ENCODE data around the gene PLA2G6. TPM values are rescaled to one million over a fixed set of nuclear protein-coding genes. Genes with fewer than 3 reads are reported as not detected.

The PLA2G6 gene
- total RNA-seq, 2 experiments from 2014 or later: 54.0 to 57.3 TPM

DNA sequence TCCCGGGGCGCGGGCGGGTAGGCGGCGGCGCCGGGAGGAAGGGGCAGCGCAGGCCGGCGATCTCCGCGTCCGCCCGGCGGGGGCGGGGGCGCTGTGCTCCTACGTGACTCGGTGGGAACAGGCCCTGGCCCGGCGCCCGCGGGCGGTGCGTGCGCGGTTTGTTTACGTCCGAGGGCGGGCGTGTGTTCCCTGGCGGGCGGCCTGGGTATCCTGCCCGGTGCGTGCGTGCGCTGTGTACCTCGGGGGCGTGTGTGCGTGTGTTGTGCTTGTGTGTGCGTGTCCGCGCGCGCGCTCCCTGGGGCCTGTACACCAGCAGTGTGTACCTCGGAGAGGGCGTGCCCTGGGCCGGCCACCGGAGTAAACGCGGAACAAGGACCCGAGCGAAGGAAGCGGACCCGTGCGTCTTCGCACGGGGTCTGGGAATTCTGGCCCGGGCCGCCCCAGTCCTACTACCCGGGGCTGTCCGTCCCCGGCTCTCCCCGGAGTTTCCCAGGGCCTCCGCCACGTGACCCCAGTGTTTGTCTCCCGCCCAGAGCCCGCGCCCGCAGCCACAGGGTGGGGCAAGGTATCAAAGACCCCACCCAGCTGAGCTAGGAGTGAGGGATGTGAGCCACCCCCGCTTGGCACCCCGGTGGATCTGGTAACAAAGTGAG is 20.9 kb upstream of the PLA2G6 start:
- no peaks in the 10 kb centered on the region for H3K9me3 Mint-ChIP-seq (ENCODE audit: low read depth)
- ATAC-seq (peak; percentile 40), DNase-seq (peak; percentile 78)
- ChIA-PET CTCF (interaction anchor here (0.5 to 1.6 kb wide), 3 partner anchors 8 to 150 kb away, joined by 3 to 6 read pairs (median 4); no protein-coding TSS in a partner anchor), POLR2A (interaction anchor here (0.6 to 1.8 kb wide), 2 partner anchors 21 to 116 kb away, joined by 7 to 10 read pairs; partner anchors contain the start of gene PLA2G6)
- peaks cover 30% of the 10 kb centered on the region for H3K4me1 Mint-ChIP-seq
- peak overlapping the region; percentile 70 for H3K27ac Mint-ChIP-seq
- intact Hi-C loops (cut with DNase I, micrococcal nuclease): loop anchor here (1.0 to 10.0 kb wide), 8 partner anchors 12 to 952 kb away; partner anchors contain the start of genes CBX7 (in 1 of the 2), CBY1 (in 1 of the 2), FAM227A (in 1 of the 2) and PICK1 (in 1 of the 2)
- no peaks in the 10 kb centered on the region for H3K36me3 Mint-ChIP-seq (ENCODE audit: low read depth)
- peak overlapping the region; percentile 81 for H3K4me3 Mint-ChIP-seq
- H3K27me3 Mint-ChIP-seq: no peaks in the 10 kb centered on the region

DNA sequence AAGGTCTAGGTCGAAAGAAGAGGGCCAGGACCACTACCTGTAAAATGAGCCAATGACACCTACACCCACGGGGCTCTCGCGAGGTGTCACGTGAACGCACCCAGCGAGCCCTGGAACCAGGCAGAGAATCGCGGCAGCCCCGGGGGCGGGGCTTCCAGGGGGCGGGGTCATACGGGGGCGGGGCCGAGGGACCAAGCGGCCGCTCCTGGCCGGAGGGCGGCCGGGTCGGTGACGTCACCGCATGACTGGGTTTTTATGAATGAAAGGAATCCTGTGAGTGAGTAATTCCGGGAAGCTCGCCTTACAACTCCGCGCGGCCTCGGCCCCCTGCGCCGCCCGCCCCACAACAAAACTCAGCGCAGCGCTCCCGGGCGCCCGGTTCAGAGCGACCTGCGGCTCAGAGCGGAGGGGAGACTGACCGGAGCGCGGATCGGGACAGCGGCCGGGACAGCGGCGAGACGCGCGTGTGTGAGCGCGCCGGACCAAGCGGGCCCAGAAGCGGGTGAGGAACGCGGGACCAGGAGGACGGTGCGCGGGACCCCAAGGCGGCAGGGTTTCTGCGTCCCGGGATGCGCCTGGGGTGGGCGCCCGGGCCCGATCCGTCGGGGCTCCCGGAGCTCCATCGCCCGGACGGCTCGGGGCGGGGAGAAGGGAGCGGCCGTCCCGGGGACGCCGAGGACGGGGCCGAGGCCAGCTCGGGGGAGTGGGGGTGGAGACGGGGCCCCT is 20.2 kb upstream of the PLA2G6 start, which contains the start of gene MAFF:
TSS of gene MAFF (plus strand) at position 284 of the 726 bp plus-strand sequence. CDS start 11,860 bp downstream, outside the sequence.
- CTCF ChIA-PET: interaction anchor here (0.6 to 1.6 kb wide), 3 partner anchors 23 to 542 kb away, joined by 3 to 6 read pairs (median 3); no protein-coding TSS in a partner anchor
- peak within 1 kb of the TSS; percentile 86 for H3K27ac Mint-ChIP-seq
- no peaks in the 10 kb centered on the region for H3K36me3 Mint-ChIP-seq (ENCODE audit: low read depth)
- DNase-seq (peak; percentile 97), ATAC-seq (peak; percentile 72)
- peaks cover 30% of the 10 kb centered on the region for H3K4me1 Mint-ChIP-seq
- POLR2A ChIA-PET: interaction anchor here (0.6 to 1.8 kb wide), 2 partner anchors 20 to 116 kb away, joined by 7 to 10 read pairs; partner anchors contain the start of gene PLA2G6
- no peaks in the 10 kb centered on the region for H3K9me3 Mint-ChIP-seq (ENCODE audit: low read depth)
- no peaks in the 10 kb centered on the region for H3K27me3 Mint-ChIP-seq
- peak within 1 kb of the TSS; percentile 82 for H3K4me3 Mint-ChIP-seq
- intact Hi-C loops (cut with DNase I, micrococcal nuclease): loop anchor here (1.0 to 10.0 kb wide), 14 partner anchors 12 to 953 kb away; partner anchors contain the start of genes PICK1 (in 2 of the 2), ANKRD54 (in 1 of the 2), CBX7 (in 1 of the 2) and CBY1 (in 1 of the 2)

DNA sequence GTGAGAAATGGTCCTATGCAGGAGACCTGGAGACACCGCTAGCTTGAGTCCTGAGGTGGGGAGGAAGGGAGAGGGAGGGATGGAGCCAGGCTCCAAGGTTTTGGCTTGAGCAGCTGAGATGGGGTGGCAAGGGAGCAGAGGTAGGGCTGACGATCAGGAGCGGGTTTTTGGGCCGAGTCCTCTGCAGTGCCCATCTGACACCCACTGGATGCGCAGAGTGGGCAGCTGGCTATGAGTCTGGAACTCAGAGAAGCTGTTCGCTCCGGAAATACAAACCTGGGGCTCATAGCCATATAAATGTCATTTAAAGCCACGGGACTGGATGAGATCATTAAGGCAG is 19.7 kb upstream of the PLA2G6 start:
- intact Hi-C loops (cut with DNase I, micrococcal nuclease): loop anchor here (1.0 to 10.0 kb wide), 11 partner anchors 20 to 953 kb away; partner anchors contain the start of genes ANKRD54 (in 1 of the 2), CBX7 (in 1 of the 2), CSNK1E (in 1 of the 2) and DDX17 (in 1 of the 2)
- Mint-ChIP-seq H3K27ac (peak overlapping the region; percentile 86), H3K4me3 (peak overlapping the region; percentile 82), H3K9me3 (ENCODE audit: low read depth) (no peaks in the 10 kb centered on the region), H3K27me3 (no peaks in the 10 kb centered on the region), H3K4me1 (peaks cover 30% of the 10 kb centered on the region), H3K36me3 (ENCODE audit: low read depth) (no peaks in the 10 kb centered on the region)
- ATAC-seq: no peak
- no peak for DNase-seq
- ChIA-PET POLR2A (interaction anchor here (1.0 to 1.8 kb wide), 2 partner anchors 9 to 20 kb away, joined by 3 to 10 read pairs; partner anchors contain the start of gene PLA2G6), CTCF (interaction anchor here (0.6 to 1.6 kb wide), 4 partner anchors 22 to 574 kb away, joined by 3 to 6 read pairs (median 3); no protein-coding TSS in a partner anchor)

- Mint-ChIP-seq H3K27me3 (no peaks in the 10 kb centered on the region), H3K27ac (no peak overlapping the region), H3K4me3 (no peak overlapping the region), H3K9me3 (ENCODE audit: low read depth) (no peaks in the 10 kb centered on the region), H3K36me3 (ENCODE audit: low read depth) (no peaks in the 10 kb centered on the region), H3K4me1 (peaks cover 30% of the 10 kb centered on the region)
- intact Hi-C loops (cut with DNase I, micrococcal nuclease): loop anchor here (2.0 to 10.0 kb wide), 5 partner anchors 72 to 955 kb away; partner anchors contain the start of genes CBX7 (in 1 of the 2), DDX17 (in 1 of the 2) and TMEM184B (in 1 of the 2)
- ATAC-seq (no peak), DNase-seq (no peak)
- ChIA-PET CTCF (no interaction called here), POLR2A (interaction anchor here (1.0 kb wide), 1 partner anchor 7 kb away, joined by 3 read pairs; no protein-coding TSS in a partner anchor)
Measured at GRCh38 chr22:38199826-38200559, 18.4 kb upstream of the PLA2G6 start.

GRCh38 chr22:38196791-38197419 is 15.3 kb upstream of the PLA2G6 start:
- Mint-ChIP-seq H3K4me3 (no peak overlapping the region), H3K36me3 (ENCODE audit: low read depth) (no peaks in the 10 kb centered on the region), H3K27me3 (peaks cover 2% of the 10 kb centered on the region), H3K9me3 (ENCODE audit: low read depth) (no peaks in the 10 kb centered on the region), H3K27ac (no peak overlapping the region), H3K4me1 (peaks cover 16% of the 10 kb centered on the region)
- POLR2A ChIA-PET: interaction anchor here (0.6 kb wide), 1 partner anchor 1294 kb away, joined by 4 read pairs; no protein-coding TSS in a partner anchor
- ATAC-seq: no peak
- intact Hi-C loops (cut with DNase I, micrococcal nuclease): no loop called here
- CTCF ChIA-PET: no interaction called here
- no peak for DNase-seq

DNA sequence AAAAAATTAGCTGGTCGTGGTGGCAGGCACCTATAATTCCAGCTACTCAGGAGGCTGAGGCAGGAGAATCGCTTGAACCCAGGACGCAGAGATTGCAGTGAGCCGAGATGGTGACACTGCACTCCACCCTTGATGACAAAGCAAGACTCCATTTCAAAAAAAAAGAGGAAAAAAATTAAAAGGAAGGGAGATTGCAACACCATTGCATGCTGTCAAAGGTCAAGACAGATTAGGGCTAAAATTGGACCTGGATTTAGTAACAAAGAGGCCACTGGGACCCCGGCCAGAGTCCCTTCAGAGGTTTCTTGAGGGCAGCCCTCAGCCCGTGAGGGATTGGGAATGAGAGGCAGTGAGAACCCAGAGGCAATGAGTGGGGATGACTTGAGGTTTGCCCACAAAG is 11.9 kb upstream of the PLA2G6 start:
- no peak for DNase-seq
- CTCF ChIA-PET: interaction anchor here (1.6 kb wide), 1 partner anchor 10 kb away, joined by 4 read pairs; no protein-coding TSS in a partner anchor
- Mint-ChIP-seq H3K27ac (no peak overlapping the region), H3K4me1 (peaks cover 4% of the 10 kb centered on the region), H3K36me3 (ENCODE audit: low read depth) (no peaks in the 10 kb centered on the region), H3K27me3 (peaks cover 2% of the 10 kb centered on the region), H3K9me3 (ENCODE audit: low read depth) (no peaks in the 10 kb centered on the region), H3K4me3 (no peak overlapping the region)
- intact Hi-C loops (cut with DNase I, micrococcal nuclease): no loop called here
- POLR2A ChIA-PET: interaction anchor here (0.8 kb wide), 1 partner anchor 12 kb away, joined by 3 read pairs; the partner anchor contains the start of gene PLA2G6
- ATAC-seq: no peak

DNA sequence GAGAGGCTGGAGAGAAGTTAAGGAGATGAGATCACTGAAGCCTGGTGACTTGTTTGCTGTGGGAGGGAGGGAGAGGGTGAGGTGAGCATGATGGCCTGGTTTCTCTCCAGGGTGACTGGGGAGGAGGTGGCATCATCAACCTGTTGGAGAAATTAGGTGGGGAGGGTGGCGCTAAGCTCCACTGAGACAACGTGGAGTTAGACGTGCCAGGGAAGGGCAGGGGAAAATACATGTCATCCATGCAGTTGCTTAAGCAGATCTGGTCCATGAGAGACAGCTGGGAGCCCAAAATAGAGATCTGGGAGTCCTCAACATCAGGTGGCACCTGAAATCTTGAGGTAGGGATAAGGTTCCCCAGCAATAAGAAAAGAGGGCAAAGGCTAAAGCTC is 10.8 kb upstream of the PLA2G6 start:
- ATAC-seq (no peak), DNase-seq (no peak)
- intact Hi-C loops (cut with DNase I, micrococcal nuclease): no loop called here
- no peak overlapping the region for H3K4me3 Mint-ChIP-seq
- POLR2A ChIA-PET: interaction anchor here (0.6 to 1.0 kb wide), 2 partner anchors 8 to 19 kb away, joined by 3 read pairs; no protein-coding TSS in a partner anchor
- H3K36me3 Mint-ChIP-seq (ENCODE audit: low read depth): no peaks in the 10 kb centered on the region
- peaks cover 4% of the 10 kb centered on the region for H3K4me1 Mint-ChIP-seq
- H3K27me3 Mint-ChIP-seq: peaks cover 2% of the 10 kb centered on the region
- no peaks in the 10 kb centered on the region for H3K9me3 Mint-ChIP-seq (ENCODE audit: low read depth)
- H3K27ac Mint-ChIP-seq: no peak overlapping the region
- CTCF ChIA-PET: no interaction called here

DNA sequence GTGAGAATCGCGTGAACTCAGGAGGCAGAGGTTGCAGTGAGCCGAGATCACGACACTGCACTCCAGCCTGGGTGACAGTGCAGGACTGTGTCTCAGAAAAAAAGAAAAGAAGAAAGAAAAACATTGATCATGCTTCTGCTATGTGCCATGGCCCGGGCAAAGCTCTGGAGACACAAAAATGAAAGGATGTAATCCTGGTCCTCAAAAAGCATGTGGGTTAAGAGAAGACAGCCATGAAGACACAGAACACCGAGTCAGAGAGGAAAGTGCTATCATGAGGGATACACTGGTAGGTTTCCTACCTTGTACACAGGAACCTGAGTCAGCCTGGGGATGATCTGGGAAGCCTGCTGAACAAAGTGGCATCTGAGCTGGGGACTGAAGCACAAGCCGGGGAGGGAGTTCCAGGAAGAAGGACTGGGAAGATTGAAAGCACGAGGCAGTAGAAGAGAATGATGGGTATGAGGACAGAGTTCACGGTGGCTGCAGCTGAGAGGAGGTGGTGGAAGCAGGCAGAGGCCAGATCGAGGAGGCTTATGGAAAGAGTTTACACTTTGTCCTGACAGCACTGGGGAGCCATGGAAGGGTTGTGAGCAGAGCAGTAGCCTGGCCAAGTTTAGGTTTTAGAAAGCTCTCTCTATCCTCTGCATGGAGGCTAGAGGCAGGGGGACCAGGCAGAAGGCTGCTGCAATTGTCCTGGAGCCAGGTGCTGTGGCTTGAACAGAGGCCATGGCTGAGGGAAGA is 10.3 kb upstream of the PLA2G6 start:
- Mint-ChIP-seq H3K9me3 (ENCODE audit: low read depth) (no peaks in the 10 kb centered on the region), H3K4me1 (peaks cover 4% of the 10 kb centered on the region), H3K4me3 (no peak overlapping the region), H3K36me3 (ENCODE audit: low read depth) (no peaks in the 10 kb centered on the region), H3K27ac (no peak overlapping the region), H3K27me3 (peaks cover 2% of the 10 kb centered on the region)
- intact Hi-C loops (cut with DNase I, micrococcal nuclease): no loop called here
- DNase-seq (no peak), ATAC-seq (no peak)
- ChIA-PET CTCF (no interaction called here), POLR2A (interaction anchor here (1.0 kb wide), 1 partner anchor 9 kb away, joined by 3 read pairs; no protein-coding TSS in a partner anchor)

- Mint-ChIP-seq H3K4me3 (no peak overlapping the region), H3K4me1 (peaks cover 4% of the 10 kb centered on the region), H3K36me3 (ENCODE audit: low read depth) (no peaks in the 10 kb centered on the region), H3K27ac (no peak overlapping the region), H3K9me3 (ENCODE audit: low read depth) (no peaks in the 10 kb centered on the region), H3K27me3 (peaks cover 2% of the 10 kb centered on the region)
- CTCF ChIA-PET: interaction anchor here (0.6 kb wide), 1 partner anchor 995 kb away, joined by 3 read pairs; no protein-coding TSS in a partner anchor
- intact Hi-C loops (cut with DNase I, micrococcal nuclease): no loop called here
- POLR2A ChIA-PET: no interaction called here
- DNase-seq (no peak), ATAC-seq (no peak)
Measured at GRCh38 chr22:38191055-38191454, 9.4 kb upstream of the PLA2G6 start.

GRCh38 chr22:38190581-38190980 is 9.0 kb upstream of the PLA2G6 start:
- intact Hi-C loops (cut with DNase I, micrococcal nuclease): no loop called here
- Mint-ChIP-seq H3K4me1 (peaks cover 4% of the 10 kb centered on the region), H3K27ac (no peak overlapping the region), H3K27me3 (peaks cover 2% of the 10 kb centered on the region), H3K36me3 (ENCODE audit: low read depth) (no peaks in the 10 kb centered on the region), H3K9me3 (ENCODE audit: low read depth) (no peaks in the 10 kb centered on the region), H3K4me3 (no peak overlapping the region)
- POLR2A ChIA-PET: interaction anchor here (0.7 kb wide), 1 partner anchor 43 kb away, joined by 3 read pairs; no protein-coding TSS in a partner anchor
- DNase-seq (no peak), ATAC-seq (no peak)
- CTCF ChIA-PET: interaction anchor here (0.6 to 0.7 kb wide), 2 partner anchors 142 to 995 kb away, joined by 3 to 4 read pairs; no protein-coding TSS in a partner anchor
